Kidney (tissue), 14 donors: ENCODE measurements around the gene CEP131. TPM values are rescaled to one million over a fixed set of nuclear protein-coding genes. Genes with fewer than 3 reads are reported as not detected.

ENCODE experiments used
- DNase-seq, 5 donors: peaks; one replicate each; pipeline ENCODE4 v3.0.0-alpha.2; 2013 to 2020
- FAIRE-seq: peaks from 2 replicates; lab custom pipeline; 2012; peaks lifted over from hg19 to GRCh38; lab: Jason Lieb, UNC
- H3K27ac ChIP-seq, 2 donors: one replicate each; pipeline ENCODE4 v1.7.0; 2013; ENCODE audit warnings: low read depth in 2 of 2, low read length in 2 of 2, inconsistent platforms in 1 of 2
- H3K27me3 ChIP-seq: one replicate; pipeline ENCODE4 v1.7.1; 2013; ENCODE audit warnings: low read length, inconsistent platforms; ENCODE audit not compliant: control insufficient read depth, insufficient read depth
- H3K36me3 ChIP-seq, 3 donors: one replicate each; pipeline versions ENCODE4 v1.7.0 to v1.7.1; 2013; ENCODE audit warnings: low read length in 3 of 3, control low read depth in 1 of 3, inconsistent platforms in 1 of 3; ENCODE audit not compliant: insufficient read depth in 3 of 3, control insufficient read depth in 2 of 3
- H3K4me1 ChIP-seq, 3 donors: one replicate each; pipeline versions ENCODE4 v1.7.0 to v1.7.1; 2013; ENCODE audit warnings: low read length in 3 of 3, inconsistent platforms in 1 of 3, low read depth in 1 of 3; ENCODE audit not compliant: control insufficient read depth in 2 of 3, insufficient read depth in 2 of 3
- H3K4me3 ChIP-seq, 3 donors: one replicate each; pipeline versions ENCODE4 v1.7.0 to v1.8.1; 2013; ENCODE audit warnings: low read length in 3 of 3, control low read depth in 1 of 3, inconsistent platforms in 1 of 3
- H3K9ac ChIP-seq, 3 donors: one replicate each; pipeline versions ENCODE4 v1.7.0 to v1.7.1; 2013; ENCODE audit warnings: low read length in 3 of 3, control low read depth in 1 of 3, inconsistent platforms in 1 of 3
- H3K9me3 ChIP-seq, 3 donors: one replicate each; pipeline versions ENCODE4 v1.7.0 to v1.7.1; 2013; ENCODE audit warnings: low read length in 3 of 3, control low read depth in 1 of 3, inconsistent platforms in 1 of 3; ENCODE audit not compliant: control insufficient read depth in 2 of 3, insufficient read depth in 1 of 3
- intact Hi-C: fragments of 100-400 bp; cut with DNase I; formaldehyde crosslinking; loops from one replicate; pipeline ENCODE4 v1.11.1; 2022
- polyA plus RNA-seq: library from polyadenylated mRNA; stranded (reverse); fragments of 350-450 nt; fragmentation: Illumina TruSeq; extraction: RNeasy Lipid Tissue Mini Kit (QIAGEN cat#74804); gene quantifications from one replicate; pipeline ENCODE4 v1.2.3, GENCODE V29; 2014; ENCODE audit warnings: low read depth, low replicate concordance; ENCODE audit not compliant: insufficient read depth
- total RNA-seq: library from RNA; stranded (reverse); fragmentation: NEBNext Ultra II Directional; extraction: Animal tissue kit (Norgen Biotek cat#: 25700); gene quantifications from one replicate; pipeline ENCODE4 v1.2.1, GENCODE V29; 2021
- TF ChIP-seq, protein P1 (sequence below): IDR thresholded peaks from 3 replicates; pipeline ENCODE4 v1.5.1; 2012; ENCODE audit warnings: mild to moderate bottlenecking, moderate library complexity, borderline replicate concordance; ENCODE audit not compliant: insufficient read depth; ENCODE audit errors: extremely low read depth
- donor health status: control.
- donor health status: control.
- donor health status: control.
- donor health status: control.
- donor health status: control.
- donor health status: DM: yes; HTN: yes; CAD: no.
- donor health status: Normal renal cell carcinoma (clear cell type).

Gene CEP131
- total and polyA plus RNA-seq, 2 donors from 2014 or later, result 6.9 to 7.5 TPM

DNA sequence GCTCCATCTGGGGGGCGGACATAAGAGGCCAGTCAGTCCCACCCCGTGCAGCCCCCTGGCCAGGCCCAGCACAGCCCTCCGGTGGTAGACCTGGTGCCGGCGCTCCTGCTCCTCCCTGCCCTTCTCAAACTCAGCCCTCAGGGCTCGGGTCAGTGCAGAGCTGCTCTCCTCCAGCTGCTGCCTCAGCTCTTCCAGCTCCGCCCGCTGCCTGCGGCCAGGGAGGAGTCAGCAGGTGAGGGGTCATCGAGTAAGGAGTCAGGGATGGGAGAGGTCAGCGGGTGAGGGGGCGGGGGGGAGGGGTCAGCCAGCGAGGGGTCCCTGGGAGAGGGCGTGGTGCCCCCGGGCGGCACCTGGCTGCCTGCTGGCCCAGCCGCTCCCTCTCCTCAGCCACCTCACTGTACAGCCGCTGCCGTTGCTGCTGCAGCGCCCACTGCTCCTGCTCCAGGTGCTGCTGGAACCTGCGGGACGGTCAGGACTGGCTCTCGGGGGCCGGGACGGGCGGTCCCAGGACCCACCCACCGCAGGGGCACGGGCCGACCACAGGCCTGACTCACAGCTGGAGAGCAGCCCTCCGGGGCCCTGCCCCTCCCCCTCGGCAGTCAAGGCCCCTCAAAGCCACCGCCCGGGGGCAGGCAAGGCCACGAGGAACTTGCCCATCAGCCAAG, 30.2 kb downstream of the CEP131 start:
- Histone ChIP-seq H3K9ac (no peak overlapping the region), H3K4me1 (no peaks in the 10 kb centered on the region), H3K36me3 (no peaks in the 10 kb centered on the region), H3K4me3 (no peak overlapping the region), H3K9me3 (no peaks in the 10 kb centered on the region), H3K27ac (no peak overlapping the region), H3K27me3 (no peaks in the 10 kb centered on the region)
- TF ChIP-seq, protein P1, sequence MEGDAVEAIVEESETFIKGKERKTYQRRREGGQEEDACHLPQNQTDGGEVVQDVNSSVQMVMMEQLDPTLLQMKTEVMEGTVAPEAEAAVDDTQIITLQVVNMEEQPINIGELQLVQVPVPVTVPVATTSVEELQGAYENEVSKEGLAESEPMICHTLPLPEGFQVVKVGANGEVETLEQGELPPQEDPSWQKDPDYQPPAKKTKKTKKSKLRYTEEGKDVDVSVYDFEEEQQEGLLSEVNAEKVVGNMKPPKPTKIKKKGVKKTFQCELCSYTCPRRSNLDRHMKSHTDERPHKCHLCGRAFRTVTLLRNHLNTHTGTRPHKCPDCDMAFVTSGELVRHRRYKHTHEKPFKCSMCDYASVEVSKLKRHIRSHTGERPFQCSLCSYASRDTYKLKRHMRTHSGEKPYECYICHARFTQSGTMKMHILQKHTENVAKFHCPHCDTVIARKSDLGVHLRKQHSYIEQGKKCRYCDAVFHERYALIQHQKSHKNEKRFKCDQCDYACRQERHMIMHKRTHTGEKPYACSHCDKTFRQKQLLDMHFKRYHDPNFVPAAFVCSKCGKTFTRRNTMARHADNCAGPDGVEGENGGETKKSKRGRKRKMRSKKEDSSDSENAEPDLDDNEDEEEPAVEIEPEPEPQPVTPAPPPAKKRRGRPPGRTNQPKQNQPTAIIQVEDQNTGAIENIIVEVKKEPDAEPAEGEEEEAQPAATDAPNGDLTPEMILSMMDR, result no peak
- no peak for DNase-seq
- no peak for FAIRE-seq
- intact Hi-C loops, result no loop called here

DNA sequence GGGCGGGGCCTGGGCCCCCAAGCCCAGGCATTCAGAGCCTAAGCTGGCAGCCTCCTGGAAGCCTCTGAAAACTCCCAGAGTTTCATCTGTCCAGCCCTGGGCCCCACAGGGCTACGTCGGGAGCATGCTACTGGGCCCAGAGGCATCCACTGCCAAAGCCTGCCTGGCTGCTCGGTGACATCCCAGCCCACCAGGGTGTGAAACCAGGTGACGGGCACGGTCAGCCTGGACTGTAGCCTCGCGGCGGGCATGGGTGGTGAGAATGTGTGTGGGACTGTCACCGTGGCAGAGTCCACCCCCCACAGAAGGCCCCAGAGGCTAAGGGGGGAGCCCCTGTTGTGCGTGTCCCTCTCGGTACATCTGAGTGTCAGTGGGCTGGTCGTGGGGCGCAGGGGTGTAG, 31.1 kb downstream of the CEP131 start:
- H3K27ac ChIP-seq, result no peak overlapping the region
- H3K36me3 ChIP-seq, result no peaks in the 10 kb centered on the region
- TF ChIP-seq, protein P1, result no peak
- H3K4me3 ChIP-seq, result no peak overlapping the region
- DNase-seq (no peak), FAIRE-seq (no peak)
- no peaks in the 10 kb centered on the region for H3K27me3 ChIP-seq
- H3K9me3 ChIP-seq, result no peaks in the 10 kb centered on the region
- no peak overlapping the region for H3K9ac ChIP-seq
- intact Hi-C loops, result no loop called here
- no peaks in the 10 kb centered on the region for H3K4me1 ChIP-seq

DNA sequence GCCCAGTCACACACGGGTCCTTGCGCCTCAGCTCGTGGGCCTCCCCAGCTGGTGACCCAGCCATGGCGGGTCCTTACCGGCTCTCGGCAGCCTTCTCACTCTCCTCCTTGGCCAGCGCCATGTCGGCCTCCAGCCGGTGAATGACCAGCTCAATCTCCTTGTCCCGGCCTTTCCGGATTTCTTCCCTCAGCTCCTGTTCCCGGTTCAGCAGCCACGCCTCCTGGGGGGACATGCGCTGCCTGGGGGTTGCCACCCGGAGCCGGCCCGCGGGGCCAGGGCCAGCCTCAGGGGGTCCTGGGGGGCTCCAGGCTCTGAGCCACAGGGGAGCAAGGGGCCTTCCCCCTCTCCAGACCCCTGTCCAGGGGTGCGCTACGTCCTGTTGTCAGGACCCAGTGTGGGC, 31.6 kb downstream of the CEP131 start:
- no peak for FAIRE-seq
- Histone ChIP-seq H3K4me3 (no peak overlapping the region), H3K9ac (no peak overlapping the region), H3K27ac (no peak overlapping the region), H3K4me1 (no peaks in the 10 kb centered on the region), H3K36me3 (no peaks in the 10 kb centered on the region), H3K27me3 (no peaks in the 10 kb centered on the region), H3K9me3 (no peaks in the 10 kb centered on the region)
- no peak for DNase-seq
- intact Hi-C loops, result no loop called here
- TF ChIP-seq, protein P1, result no peak

DNA sequence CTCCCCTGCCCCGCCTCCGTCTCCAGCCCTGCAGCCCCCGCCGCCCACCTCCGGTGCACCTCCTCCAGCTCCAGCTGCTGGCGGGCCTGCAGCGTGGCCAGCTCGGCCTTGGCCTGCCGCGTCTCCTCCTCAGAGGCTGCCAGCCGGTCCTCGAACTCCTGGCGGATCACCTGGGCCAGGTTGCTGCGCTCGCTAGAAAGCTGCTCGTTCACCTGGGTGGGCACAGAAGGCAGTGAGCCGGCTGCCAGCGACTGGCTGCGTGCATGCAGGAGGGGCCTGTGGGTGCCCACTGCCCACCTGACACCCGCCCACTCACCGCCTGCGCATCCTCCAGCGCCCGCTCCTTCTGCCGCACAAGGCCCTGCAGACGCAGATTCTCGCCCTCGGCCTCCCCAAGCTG, 32.2 kb downstream of the CEP131 start:
- no peak for FAIRE-seq
- TF ChIP-seq, protein P1, result no peak

More for the DNA sequence above, 32.2 kb downstream of the CEP131 start:
- no peak for DNase-seq
- Histone ChIP-seq H3K9ac (no peak overlapping the region), H3K4me3 (no peak overlapping the region), H3K27ac (no peak overlapping the region), H3K36me3 (no peaks in the 10 kb centered on the region), H3K9me3 (no peaks in the 10 kb centered on the region), H3K27me3 (no peaks in the 10 kb centered on the region), H3K4me1 (no peaks in the 10 kb centered on the region)
- intact Hi-C loops, result no loop called here
